Stimulated activated CD4-positive, alpha-beta T cell treated with anti-CD3 and anti-CD28 coated beads, Interleukin-4, amount 100 ng/mL, for 4 hours (primary cell): ENCODE results near the gene ADIPOQ.
"Not testable (repeated sequence)": the region's sequence is repeated elsewhere in the genome, so short reads cannot be mapped to it uniquely, and the experiment has no call there.

ENCODE experiments used
- DNase-seq, 2 experiments: peaks; one replicate each; pipeline ENCODE4 v3.0.0-alpha.2; 2020

The ADIPOQ gene

GRCh38 chr3:186873796-186874195, 31.3 kb downstream of the ADIPOQ start:
- not testable (repeated sequence) for DNase-seq

DNA sequence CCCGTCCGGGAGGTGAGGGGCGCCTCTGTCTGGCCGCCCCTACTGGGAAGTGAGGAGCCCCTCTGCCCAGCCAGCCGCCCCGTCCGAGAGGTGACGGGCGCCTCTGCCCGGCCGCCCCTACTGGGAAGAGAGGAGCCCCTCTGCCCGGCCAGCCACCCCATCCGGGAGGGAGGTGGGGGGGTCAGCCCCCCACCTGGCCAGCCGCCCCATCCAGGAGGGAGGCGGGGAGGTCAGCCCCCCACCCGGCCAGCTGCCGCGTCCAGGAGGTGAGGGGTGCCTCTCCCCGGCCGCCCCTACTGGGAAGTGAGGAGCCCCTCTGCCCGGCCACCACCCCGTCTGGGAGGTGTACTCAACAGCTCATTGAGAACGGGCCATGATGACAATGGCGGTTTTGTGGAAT, 31.7 kb downstream of the ADIPOQ start:
- not testable (repeated sequence) for DNase-seq

DNA sequence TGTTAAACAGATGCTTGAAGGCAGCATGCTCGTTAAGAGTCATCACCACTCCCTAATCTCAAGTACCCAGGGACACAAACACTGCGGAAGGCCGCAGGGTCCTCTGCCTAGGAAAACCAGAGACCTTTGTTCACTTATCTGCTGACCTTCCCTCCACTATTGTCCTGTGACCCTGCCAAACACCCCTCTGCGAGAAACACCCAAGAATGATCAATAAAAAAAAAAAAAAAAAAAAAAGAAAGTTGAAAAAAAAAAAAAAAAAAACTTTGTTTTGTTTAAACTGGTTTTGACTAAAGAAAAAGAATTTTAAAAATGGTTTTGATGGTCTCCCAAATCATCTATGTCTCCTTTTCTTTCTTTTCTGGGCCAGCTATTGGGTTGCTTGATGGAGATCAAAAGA, 32.3 kb downstream of the ADIPOQ start:
- not testable (repeated sequence) for DNase-seq

DNA sequence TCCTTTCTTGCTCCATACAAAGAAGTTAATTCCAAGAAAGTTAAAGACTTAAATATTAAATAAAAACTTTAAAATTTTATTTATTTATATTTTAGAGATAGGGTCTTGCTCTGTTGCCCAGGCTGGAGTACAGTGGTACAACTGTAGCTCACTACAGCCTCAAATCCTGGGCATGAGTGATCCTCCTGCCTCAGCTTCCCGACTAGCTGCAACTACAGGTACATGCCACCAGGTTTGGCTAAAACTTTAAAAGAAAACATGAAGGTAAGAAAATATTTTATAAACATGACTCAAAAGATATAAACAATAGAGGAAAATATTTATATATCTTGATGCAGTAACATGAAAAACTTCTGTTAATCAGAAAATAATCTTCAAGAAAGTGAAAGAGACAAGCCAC, 33.2 kb downstream of the ADIPOQ start:
- DNase-seq, result no peak

- no peak for DNase-seq
These were observed 37.3 kb downstream of the ADIPOQ start for GRCh38 chr3:186879781-186880180.

DNA sequence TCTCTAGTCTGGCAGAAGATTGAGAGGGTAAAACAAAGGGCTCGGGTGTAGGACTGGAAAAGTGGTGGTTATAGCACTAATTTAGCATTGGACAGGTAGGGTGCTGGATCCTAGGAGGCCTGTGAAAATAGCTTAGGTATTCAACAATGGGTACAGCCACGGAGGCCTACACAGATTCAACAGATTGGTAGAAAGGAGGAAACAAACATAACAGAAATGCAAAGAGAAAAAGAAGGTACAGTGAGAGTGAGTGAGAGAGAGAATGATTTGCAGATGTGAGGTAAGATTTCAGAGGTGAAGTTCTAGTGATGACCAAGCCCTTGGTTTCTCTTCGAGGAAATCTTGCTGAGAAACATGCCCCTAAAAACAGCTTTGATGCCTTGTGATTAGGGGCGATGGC, 37.9 kb downstream of the ADIPOQ start:
- DNase-seq, result no peak

- DNase-seq, result no peak
These were observed 39.6 kb downstream of the ADIPOQ start for GRCh38 chr3:186882150-186882524.

GRCh38 chr3:186882881-186883685, 40.6 kb downstream of the ADIPOQ start:
- peak; percentile 44 to 46 for DNase-seq

- no peak for DNase-seq
These were observed 41.2 kb downstream of the ADIPOQ start for GRCh38 chr3:186883686-186884058.

GRCh38 chr3:186884868-186885267, 42.4 kb downstream of the ADIPOQ start:
- not testable (repeated sequence) for DNase-seq

GRCh38 chr3:186886202-186886981, 43.9 kb downstream of the ADIPOQ start:
- DNase-seq, result no peak

GRCh38 chr3:186887507-186887938, 45.0 kb downstream of the ADIPOQ start:
- DNase-seq, result not testable (repeated sequence)

DNA sequence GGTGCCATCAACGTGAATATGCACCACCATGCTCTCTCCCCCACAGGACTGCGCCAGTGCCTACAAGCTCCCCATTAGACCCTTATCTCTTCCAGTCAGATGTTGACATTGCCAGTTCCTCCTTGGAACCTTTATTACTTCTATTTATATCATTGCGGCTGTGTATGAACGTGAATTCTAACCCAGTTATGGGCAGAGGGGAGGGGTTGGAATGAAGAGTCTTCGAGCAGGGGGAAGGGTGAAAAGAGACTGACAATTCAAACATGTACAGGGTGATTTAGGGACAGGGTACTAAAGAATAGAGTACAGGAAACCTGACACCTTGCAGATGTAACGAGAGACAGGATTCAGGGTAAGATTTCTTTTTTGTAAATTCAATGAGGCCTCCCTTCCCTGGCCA, 46.1 kb downstream of the ADIPOQ start:
- no peak for DNase-seq

DNA sequence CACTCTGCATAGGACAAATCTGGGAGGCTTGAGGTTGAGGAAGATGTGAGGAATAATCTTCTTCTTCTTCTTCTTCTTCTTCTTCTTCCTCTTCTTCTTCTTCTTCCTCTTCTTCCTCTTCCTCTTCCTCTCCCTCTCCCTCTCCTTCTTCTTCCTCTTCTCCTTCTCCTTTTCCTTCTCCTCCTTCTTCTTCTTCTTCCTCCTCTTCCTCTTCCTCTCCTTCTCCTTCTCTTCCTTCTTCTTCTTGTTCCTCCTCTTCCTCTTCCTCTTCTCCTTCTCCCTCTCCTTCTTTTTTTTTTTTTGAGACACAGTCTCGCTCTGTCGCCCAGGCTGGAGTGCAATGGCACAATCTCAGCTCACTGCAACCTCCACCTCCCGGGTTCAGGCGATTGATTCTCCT, 47.2 kb downstream of the ADIPOQ start:
- DNase-seq, result not testable (repeated sequence)

DNA sequence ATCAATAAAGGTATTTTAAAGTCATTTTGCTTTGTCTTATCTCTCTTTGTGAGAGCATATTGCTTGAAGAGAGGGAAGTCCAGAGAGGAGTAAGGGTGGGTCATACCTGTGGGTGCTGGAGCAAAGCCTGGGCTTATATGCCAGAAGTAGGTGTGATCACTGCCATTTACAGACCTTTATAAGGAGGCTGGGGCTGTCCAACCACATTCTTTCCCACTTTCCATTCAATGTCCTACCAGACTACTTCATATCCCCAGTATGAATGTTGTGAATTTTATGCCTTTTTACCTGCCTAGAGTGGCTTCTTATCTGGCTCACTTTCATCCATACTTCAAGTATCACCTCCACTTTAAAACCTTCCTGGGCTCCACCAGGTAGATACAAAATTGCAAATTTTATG, 48.4 kb downstream of the ADIPOQ start:
- DNase-seq, result no peak

DNA sequence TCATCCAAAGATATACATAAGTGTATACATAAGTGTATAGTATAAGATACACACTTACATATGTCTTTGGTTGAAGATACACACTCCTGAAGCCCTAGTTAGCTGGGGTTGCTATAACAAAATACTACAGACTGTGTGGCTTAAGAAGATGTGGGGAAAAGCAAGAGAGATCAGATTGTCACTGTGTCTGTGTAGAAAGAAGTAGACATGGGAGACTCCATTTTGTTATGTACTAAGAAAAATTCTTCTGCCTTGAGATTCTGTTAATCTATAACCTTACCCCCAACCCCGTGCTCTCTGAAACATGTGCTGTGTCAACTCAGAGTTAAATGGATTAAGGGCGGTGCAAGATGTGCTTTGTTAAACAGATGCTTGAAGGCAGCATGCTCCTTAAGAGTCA, 50.6 kb downstream of the ADIPOQ start:
- DNase-seq, result not testable (repeated sequence)

DNA sequence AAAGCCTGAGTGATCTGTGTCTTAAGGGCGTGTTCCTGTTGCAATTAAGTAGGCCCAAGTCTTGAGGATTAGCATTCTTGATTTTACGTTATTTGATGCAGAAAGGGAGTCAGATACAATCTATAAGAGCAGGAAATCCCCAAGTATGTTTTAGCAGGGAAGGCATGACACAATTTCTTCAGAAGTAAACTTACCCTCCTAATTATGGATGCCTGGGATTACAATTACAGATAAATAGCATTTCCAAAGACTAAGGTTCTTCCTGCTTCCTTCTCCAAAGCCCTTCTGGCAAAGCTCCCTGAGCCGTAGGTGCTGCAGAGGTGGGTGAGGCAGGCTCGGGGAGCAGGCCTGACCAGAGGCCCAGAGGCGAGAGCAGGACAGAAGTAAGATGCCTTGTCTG, 52.9 kb downstream of the ADIPOQ start:
- DNase-seq, result no peak

GRCh38 chr3:186896006-186896405, 53.5 kb downstream of the ADIPOQ start:
- DNase-seq, result no peak

GRCh38 chr3:186896875-186897274, 54.4 kb downstream of the ADIPOQ start:
- DNase-seq, result no peak

DNA sequence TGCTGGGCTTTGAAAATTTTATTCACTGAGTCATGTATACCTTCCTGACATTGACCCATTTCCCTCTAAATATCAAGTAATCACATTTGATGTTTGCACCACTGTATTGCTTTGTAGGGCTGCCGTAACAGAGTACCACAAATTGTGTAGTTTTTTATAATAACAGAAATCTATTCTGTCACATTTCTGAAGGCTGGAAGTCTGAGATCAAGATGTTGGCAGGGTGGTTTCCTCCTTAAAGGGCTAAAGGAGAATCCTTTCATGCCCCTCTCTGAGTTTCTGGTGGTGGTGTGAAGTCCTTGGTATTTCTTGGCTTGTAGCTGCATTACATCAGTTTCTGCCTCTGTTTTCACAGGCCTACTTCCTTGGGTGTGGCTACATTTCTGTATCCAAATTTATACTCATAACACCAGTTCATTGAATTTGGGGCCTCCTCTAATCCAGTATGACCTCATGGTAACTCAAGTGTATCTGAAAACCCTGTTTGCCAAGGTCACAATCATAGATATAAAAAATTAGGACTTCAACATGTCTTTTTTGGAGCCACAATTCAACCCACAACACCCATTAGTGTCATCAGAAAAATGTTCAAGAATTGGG, 58.7 kb downstream of the ADIPOQ start:
- no peak for DNase-seq

DNA sequence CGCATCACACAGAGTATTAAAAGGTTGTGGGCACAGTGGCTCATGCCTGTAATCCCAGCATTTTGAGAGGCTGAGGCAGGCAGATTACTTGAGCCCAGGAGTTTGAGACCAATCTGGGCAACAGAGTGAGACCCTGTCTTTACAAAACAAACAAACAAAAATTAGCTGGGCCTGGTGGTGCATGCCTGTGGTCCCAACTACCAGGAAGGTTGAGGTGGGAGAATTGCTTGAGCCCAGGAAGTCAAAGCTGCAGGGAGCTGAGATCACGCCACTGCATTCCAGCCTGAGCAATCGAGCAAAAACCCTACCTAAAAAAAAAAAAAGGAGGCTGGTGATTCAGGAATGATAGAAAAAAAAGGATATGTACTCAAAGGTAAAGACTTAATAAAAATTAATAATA, 59.6 kb downstream of the ADIPOQ start:
- DNase-seq, result no peak

- no peak for DNase-seq
These were observed 60.2 kb downstream of the ADIPOQ start for GRCh38 chr3:186902713-186903112.

GRCh38 chr3:186903676-186904075, 61.2 kb downstream of the ADIPOQ start:
- DNase-seq, result not testable (repeated sequence)

DNA sequence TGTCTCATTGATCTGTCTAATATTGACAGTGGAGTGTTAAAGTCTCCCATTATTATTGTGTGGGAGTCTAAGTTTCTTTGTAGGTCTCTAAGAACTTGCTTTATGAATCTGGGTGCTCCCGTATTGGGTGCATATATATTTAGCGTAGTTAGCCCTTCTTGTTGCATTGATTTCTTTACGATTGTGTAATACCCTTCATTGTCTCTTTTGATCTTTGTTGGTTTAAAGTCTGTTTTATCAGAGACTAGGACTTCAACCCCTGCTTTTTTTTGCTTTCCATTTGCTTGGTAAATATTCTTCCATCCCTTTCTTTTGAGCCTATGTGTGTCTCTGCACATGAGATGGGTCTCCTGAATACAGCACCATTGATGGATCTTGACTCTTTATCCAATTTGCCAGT, 64.6 kb downstream of the ADIPOQ start:
- not testable (repeated sequence) for DNase-seq
